Stimulated activated effector memory CD8-positive, alpha-beta T cell treated with anti-CD3 and anti-CD28 coated beads, Interleukin-12 subunit alpha, Interleukin-12 subunit beta, amount 100 ng/mL, for 72 hours (primary cell): Measurements from ENCODE around the gene DNAJC15.
"Not testable (repeated sequence)": the region's sequence is repeated elsewhere in the genome, so short reads cannot be mapped to it uniquely, and the experiment has no call there.

Experiments used
- ATAC-seq: fragments of 150-1000 bp; cut with Tn5 transposase; 2 replicates; pipeline ENCODE4 v1.10.0; 2021
- DNase-seq, 2 donors: peaks; one replicate each; pipeline ENCODE4 v3.0.0; 2021 to 2022; ENCODE audit warnings: low spot score in 2 of 2
- H3K27ac Mint-ChIP-seq: one replicate; pipeline ENCODE4 v1.8.0; 2022; ENCODE audit warnings: mild to moderate bottlenecking, mixed read lengths
- H3K36me3 Mint-ChIP-seq: one replicate; pipeline ENCODE4 v1.8.0; 2022; ENCODE audit warnings: mild to moderate bottlenecking, mixed read lengths
- H3K4me1 Mint-ChIP-seq: one replicate; pipeline ENCODE4 v1.8.0; 2022; ENCODE audit warnings: mixed read lengths
- H3K4me3 Mint-ChIP-seq: one replicate; pipeline ENCODE4 v1.8.0; 2022; ENCODE audit warnings: mild to moderate bottlenecking, mixed read lengths
- H3K9me3 Mint-ChIP-seq: one replicate; pipeline ENCODE4 v1.8.0; 2022; ENCODE audit warnings: mixed read lengths

Gene DNAJC15

DNA sequence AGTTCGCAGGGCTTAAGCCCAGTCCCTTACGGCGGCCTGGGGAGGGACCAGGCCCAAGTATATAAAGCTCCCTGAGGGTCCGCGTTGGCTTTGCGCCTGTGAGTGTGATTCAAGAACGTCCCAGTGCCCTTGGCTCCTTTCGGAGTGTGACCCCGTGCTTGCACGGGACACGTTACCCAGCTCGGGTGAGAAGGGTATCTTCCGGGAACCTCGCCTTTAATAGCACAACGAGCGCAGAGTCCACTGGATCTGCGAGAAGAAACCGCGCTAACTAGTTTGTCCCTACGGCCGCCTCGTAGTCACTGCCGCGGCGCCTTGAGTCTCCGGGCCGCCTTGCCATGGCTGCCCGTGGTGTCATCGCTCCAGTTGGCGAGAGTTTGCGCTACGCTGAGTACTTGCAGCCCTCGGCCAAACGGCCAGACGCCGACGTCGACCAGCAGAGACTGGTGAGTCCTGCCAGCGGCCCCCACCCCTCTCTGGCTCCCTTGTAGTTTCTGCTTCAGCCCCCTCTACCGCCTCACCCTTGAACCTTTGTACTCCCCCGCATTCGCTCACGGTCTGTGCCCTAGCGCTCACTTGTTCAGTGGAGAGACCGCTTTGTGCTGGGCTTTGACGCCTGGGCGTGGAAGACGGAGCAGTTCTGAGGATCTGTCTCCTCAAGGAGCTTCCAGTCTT lies at the start of gene DNAJC15:
Gene DNAJC15, plus strand, starts transcription at position 298 of the 675 bp plus-strand sequence. Its CDS starts 41 bp downstream, at position 339.
- peak; percentile 53 to 85 for DNase-seq
- Mint-ChIP-seq H3K27ac (peak within 1 kb of the TSS; percentile 91), H3K4me3 (peak within 1 kb of the TSS; percentile 84), H3K4me1 (peaks cover 10% of the 10 kb centered on the region), H3K36me3 (no peaks in the 10 kb centered on the region), H3K9me3 (no peaks in the 10 kb centered on the region)
- ATAC-seq, result peak; percentile 96

DNA sequence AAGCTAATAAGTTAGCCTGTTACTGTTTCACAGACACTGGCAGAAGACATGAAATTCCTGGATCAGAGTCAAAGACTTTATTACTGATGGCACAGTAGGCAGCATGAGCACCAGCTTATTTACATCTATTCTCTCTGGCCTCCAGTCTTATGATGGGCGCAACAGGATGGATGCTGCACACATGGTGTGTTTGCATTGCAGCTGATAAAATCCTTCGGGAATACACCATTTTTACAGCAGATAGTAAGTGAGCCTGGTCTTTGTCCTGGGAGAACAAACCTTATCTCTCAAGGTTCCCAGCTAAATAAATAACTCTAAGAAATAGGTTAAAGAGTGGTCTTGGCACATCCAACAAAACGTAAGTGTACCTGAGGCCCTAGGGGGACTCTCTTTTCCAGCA lies 47.3 kb upstream of the DNAJC15 start:
- Mint-ChIP-seq H3K27ac (no peak overlapping the region), H3K4me3 (no peak overlapping the region), H3K36me3 (no peaks in the 10 kb centered on the region), H3K9me3 (peaks cover 2% of the 10 kb centered on the region), H3K4me1 (peaks cover 6% of the 10 kb centered on the region)
- DNase-seq (no peak), ATAC-seq (no peak)

- Mint-ChIP-seq H3K4me3 (no peak overlapping the region), H3K4me1 (peaks cover 5% of the 10 kb centered on the region), H3K27ac (no peak overlapping the region), H3K9me3 (peaks cover 2% of the 10 kb centered on the region), H3K36me3 (no peaks in the 10 kb centered on the region)
- no peak for ATAC-seq
- no peak for DNase-seq
Measured at GRCh38 chr13:42977219-42977659, 46.1 kb upstream of the DNAJC15 start.

GRCh38 chr13:42981317-42981716 lies 42.1 kb upstream of the DNAJC15 start:
- no peaks in the 10 kb centered on the region for H3K36me3 Mint-ChIP-seq
- no peak for DNase-seq
- H3K4me3 Mint-ChIP-seq, result no peak overlapping the region
- H3K27ac Mint-ChIP-seq, result no peak overlapping the region
- no peak for ATAC-seq
- H3K9me3 Mint-ChIP-seq, result peaks cover 2% of the 10 kb centered on the region
- peaks cover 18% of the 10 kb centered on the region for H3K4me1 Mint-ChIP-seq

DNA sequence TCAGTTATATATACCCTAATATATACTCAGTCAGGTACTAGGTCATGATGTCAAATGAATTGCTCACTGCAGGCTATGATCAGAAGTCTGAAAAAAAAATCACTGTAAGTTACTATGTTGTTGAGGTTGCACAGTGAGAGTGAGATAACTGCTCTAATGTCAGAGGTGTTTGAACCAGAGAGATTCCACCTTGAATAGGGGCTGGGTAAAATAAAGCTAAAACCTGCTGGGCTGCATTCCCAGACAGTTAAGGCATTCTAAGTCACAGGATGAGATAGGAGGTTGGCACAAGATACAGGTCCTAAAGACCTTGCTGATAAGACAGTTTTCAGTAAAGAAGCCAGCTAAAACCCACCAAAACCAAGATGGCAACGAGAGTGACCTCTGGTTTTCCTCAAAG lies 41.5 kb upstream of the DNAJC15 start:
- no peak for ATAC-seq
- Mint-ChIP-seq H3K36me3 (no peaks in the 10 kb centered on the region), H3K4me1 (peaks cover 18% of the 10 kb centered on the region), H3K9me3 (peaks cover 2% of the 10 kb centered on the region), H3K4me3 (no peak overlapping the region), H3K27ac (no peak overlapping the region)
- DNase-seq, result no peak

DNA sequence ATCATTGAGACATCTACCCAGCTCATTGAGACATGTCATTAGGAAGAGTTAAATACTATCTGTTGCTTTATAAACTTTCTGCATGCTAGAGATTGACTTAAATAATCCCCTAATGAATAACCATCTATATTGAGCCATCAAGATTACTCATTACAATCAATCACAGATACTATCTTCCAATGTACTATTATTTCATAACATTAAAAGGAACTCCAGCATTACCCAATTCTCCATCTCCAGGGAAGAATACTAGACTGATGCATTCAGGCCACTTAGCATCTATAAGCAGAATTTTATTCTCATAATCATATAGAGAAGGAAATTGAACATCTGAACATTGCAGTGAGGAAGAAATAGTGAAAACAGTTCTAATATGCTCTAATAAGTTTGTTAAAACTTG lies 39.4 kb upstream of the DNAJC15 start:
- no peak overlapping the region for H3K4me3 Mint-ChIP-seq
- H3K27ac Mint-ChIP-seq, result no peak overlapping the region
- H3K9me3 Mint-ChIP-seq, result peaks cover 2% of the 10 kb centered on the region
- no peak for ATAC-seq
- DNase-seq, result no peak
- H3K36me3 Mint-ChIP-seq, result no peaks in the 10 kb centered on the region
- peaks cover 18% of the 10 kb centered on the region for H3K4me1 Mint-ChIP-seq

- H3K36me3 Mint-ChIP-seq, result peaks cover under 1% of the 10 kb centered on the region
- H3K27ac Mint-ChIP-seq, result no peak overlapping the region
- DNase-seq (no peak), ATAC-seq (no peak)
- H3K9me3 Mint-ChIP-seq, result peaks cover 2% of the 10 kb centered on the region
- peaks cover 18% of the 10 kb centered on the region for H3K4me1 Mint-ChIP-seq
- no peak overlapping the region for H3K4me3 Mint-ChIP-seq
Measured at GRCh38 chr13:42984691-42985090, 38.7 kb upstream of the DNAJC15 start.

DNA sequence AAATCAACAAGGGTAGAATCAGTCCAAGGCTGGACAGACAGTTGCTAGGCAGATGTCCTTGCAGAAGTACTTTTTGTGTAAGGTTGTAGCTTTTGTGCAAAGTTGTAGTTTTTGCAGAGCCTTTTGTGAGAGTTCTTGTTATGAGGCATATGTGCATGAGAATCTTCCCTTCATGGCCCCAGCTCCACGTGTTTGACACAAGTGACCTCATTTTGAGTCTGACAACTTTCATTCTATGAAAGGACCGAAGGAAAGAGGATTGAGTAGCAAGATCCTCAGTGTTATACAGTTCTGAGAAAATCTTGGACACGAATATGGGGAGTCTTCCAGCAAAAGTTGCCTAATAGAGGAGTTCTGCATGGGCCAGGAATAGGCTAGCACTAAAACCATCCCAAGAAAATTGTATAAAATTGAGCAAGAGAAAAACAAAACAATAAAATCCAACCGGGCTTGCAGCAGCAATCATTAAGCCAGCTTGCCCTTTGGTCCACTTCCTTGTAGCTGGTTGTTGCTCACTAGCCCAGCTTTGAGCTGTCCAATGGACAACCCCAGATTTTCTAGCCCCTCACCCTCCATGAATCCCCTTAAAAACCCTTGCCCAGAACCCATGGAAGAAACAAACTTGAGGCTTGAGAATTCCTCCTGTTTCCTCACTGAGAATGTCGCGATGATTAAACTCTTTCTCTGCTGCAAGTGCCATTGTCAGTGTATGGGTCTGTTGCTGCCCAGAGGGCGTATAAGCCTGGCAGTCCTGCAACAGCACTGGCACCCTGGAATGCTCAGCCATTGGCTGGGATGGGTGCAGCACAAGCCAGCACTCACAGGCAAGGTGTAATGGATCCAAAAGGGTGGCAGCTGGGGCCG lies 37.8 kb upstream of the DNAJC15 start:
- ATAC-seq (peak; percentile 47), DNase-seq (peak in 1 of 2 donors; percentile 40)
- Mint-ChIP-seq H3K36me3 (peaks cover 8% of the 10 kb centered on the region), H3K9me3 (no peaks in the 10 kb centered on the region), H3K4me3 (no peak overlapping the region), H3K27ac (no peak overlapping the region), H3K4me1 (peaks cover 18% of the 10 kb centered on the region)

DNA sequence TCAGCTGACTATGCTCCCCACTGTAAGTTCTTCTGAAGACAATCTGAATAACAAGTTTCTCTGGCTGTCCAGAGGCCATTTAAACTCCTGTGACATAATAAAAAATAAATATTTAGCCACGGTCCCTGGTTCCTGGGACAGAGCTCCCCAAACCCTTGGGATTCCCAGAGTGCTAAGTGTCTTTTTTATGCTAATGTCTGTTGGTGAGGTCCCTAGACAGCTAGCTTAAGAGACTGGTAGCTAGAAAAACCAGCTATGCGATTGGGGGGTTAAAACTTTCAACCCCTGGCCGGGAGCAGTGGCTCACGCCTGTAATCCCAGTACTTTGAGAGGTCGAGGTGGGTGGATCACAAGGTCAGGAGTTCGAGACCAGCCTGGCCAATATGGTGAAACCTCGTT lies 37.2 kb upstream of the DNAJC15 start:
- Mint-ChIP-seq H3K27ac (no peak overlapping the region), H3K4me1 (peaks cover 25% of the 10 kb centered on the region), H3K36me3 (peaks cover 8% of the 10 kb centered on the region), H3K9me3 (no peaks in the 10 kb centered on the region), H3K4me3 (no peak overlapping the region)
- peak in 1 of 2 donors; percentile 40 for DNase-seq
- no peak for ATAC-seq

DNA sequence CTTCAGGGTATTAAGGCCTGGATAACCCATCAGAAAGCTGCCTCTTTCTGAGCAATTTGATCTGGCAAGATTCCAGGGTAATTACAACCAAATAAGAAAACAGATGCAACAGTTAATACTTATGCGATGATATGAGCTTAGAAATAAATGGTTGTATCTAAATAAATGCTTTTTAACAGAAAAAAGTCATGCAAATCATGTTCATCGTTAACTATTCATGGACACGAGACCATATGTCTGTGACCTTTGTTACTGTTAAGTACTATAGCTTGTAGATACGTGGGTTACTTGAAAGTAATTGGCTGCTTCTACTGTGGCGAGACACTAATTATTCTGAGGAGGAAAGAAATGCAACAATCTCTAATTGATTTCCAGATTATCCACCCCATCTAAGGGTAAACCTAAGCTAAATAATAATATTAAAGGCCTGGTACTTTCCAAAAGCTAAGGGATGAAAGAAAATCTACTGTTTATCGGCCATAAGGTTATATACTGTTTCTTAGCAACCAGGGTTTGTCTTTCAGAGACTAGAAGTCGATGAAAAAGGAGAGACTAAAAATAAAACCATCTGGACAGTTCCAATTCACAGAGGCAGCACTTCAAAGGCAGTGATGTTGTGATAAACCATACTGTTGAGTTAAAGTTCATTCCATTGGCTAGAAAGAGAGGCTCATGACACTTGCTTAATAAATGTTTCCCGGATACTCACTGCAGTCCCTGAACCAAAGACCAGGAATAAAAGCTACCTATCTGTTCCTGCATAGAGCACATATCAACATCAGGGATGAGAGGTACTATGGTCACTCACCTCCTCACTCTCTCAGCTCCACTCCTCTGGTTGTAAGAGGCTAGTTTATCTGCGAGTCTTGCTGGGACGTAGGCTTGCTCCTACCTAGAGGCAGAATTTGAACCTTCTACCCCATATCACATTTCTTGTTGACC lies 32.8 kb upstream of the DNAJC15 start:
- peak overlapping the region; percentile 98 for H3K27ac Mint-ChIP-seq
- ATAC-seq, result no peak
- H3K9me3 Mint-ChIP-seq, result no peaks in the 10 kb centered on the region
- peak in 1 of 2 donors; percentile 51 for DNase-seq
- peak overlapping the region; percentile 86 for H3K4me3 Mint-ChIP-seq
- peaks cover 8% of the 10 kb centered on the region for H3K36me3 Mint-ChIP-seq
- H3K4me1 Mint-ChIP-seq, result peaks cover 37% of the 10 kb centered on the region

DNA sequence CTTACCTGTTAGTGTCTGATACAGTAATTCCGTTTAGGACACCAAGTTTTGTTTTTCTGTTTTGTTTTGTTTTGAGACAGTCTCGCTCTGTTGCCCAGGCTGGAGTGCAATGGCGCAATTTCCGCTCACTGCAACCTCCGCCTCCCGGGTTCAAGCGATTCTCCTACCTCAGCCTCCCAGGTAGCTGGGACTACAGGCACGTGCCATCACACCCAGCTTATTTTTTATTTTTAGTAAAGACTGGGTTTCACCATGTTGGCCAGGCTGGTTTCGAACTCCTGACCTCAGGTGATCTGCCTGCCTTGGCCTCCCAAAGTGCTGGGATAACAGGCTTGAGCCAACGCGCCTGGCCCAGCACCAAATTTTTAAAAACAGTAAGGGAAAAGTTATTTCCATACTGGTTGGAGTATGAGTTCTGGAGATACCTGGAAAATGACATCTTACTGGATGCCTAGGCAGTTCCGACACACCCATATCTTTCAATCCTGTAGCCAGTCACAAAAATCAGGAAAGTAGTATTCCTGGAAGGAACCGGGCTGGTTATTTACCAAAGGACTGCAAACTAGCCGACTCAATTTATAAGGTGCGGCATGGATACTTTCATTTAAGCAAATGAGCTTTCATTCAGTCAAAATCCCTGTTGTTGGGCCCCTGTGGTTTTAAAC lies 32.0 kb upstream of the DNAJC15 start:
- H3K9me3 Mint-ChIP-seq, ATAC-seq, H3K36me3 Mint-ChIP-seq: not testable (repeated sequence)
- H3K4me1 Mint-ChIP-seq, result peaks cover 33% of the 10 kb centered on the region
- H3K27ac Mint-ChIP-seq, result peak overlapping the region; percentile 98
- H3K4me3 Mint-ChIP-seq, result peak overlapping the region; percentile 86
- DNase-seq, result peak in 1 of 2 donors; percentile 52

- peak within 1 kb of the TSS; percentile 98 for H3K27ac Mint-ChIP-seq
- peaks cover 8% of the 10 kb centered on the region for H3K36me3 Mint-ChIP-seq
- no peaks in the 10 kb centered on the region for H3K9me3 Mint-ChIP-seq
- peak; percentile 42 to 89 for DNase-seq
- peak within 1 kb of the TSS; percentile 86 for H3K4me3 Mint-ChIP-seq
- ATAC-seq, result peak; percentile 90
- peaks cover 40% of the 10 kb centered on the region for H3K4me1 Mint-ChIP-seq
Measured at GRCh38 chr13:42991898-42992763, 31.3 kb upstream of the DNAJC15 start, which contains the start of gene EPSTI1. Gene EPSTI1, minus strand, starts transcription at chr13:42992241. Its CDS starts 76 bp downstream, at chr13:42992165.

- ATAC-seq (peak; percentile 6), DNase-seq (peak in 1 of 2 donors; percentile 57)
- H3K36me3 Mint-ChIP-seq, result peaks cover 8% of the 10 kb centered on the region
- peaks cover 42% of the 10 kb centered on the region for H3K4me1 Mint-ChIP-seq
- H3K27ac Mint-ChIP-seq, result peak overlapping the region; percentile 98
- H3K9me3 Mint-ChIP-seq, result no peaks in the 10 kb centered on the region
- peak overlapping the region; percentile 86 for H3K4me3 Mint-ChIP-seq
Measured at GRCh38 chr13:42992764-42993122, 30.6 kb upstream of the DNAJC15 start.

DNA sequence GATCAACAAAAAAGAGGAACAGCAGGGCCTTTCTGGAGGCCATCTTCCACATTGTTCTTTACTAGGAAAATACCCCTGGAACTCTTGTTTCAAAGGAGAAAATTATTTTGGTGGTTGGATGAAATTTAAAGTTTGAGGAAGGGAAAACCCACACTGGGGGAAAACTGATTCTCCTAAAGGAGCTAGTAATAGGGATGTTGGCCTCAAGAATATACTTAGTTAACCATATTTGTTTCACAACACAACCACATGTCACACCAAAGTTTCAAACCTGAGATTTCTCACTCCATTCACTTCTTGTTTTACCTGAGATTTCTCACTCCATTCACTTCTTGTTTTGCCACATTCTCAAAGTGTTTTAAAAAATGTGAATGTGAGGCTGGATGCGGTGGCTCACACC lies 28.5 kb upstream of the DNAJC15 start:
- peaks cover 42% of the 10 kb centered on the region for H3K4me1 Mint-ChIP-seq
- H3K27ac Mint-ChIP-seq, result peak overlapping the region; percentile 3
- DNase-seq, result no peak
- H3K9me3 Mint-ChIP-seq, result no peaks in the 10 kb centered on the region
- peaks cover 5% of the 10 kb centered on the region for H3K36me3 Mint-ChIP-seq
- ATAC-seq, result no peak
- H3K4me3 Mint-ChIP-seq, result no peak overlapping the region
